NCI-H146 treated with DMSO at 0.1 percent for 48 hours (cell line): ENCODE results near the gene DIAPH2.
"Not testable (repeated sequence)": the region's sequence is repeated elsewhere in the genome, so short reads cannot be mapped to it uniquely, and the experiment has no call there.

ENCODE experiments used
- DNase-seq: peaks from one replicate; lab custom pipeline; 2025; ENCODE audit not compliant: unreplicated experiment; lab: John Stamatoyannopoulos, UW

DIAPH2 gene

GRCh38 chrX:96715481-96715880 lies 30.8 kb downstream of the DIAPH2 start:
- no peak for DNase-seq

- no peak for DNase-seq
Measured at GRCh38 chrX:96719161-96719875, 34.7 kb downstream of the DIAPH2 start.

GRCh38 chrX:96721354-96721753 lies 36.7 kb downstream of the DIAPH2 start:
- no peak for DNase-seq

- no peak for DNase-seq
Measured at GRCh38 chrX:96722781-96723180, 38.1 kb downstream of the DIAPH2 start.

GRCh38 chrX:96729053-96729452 lies 44.4 kb downstream of the DIAPH2 start:
- DNase-seq: no peak

- no peak for DNase-seq
Measured at GRCh38 chrX:96729868-96730643, 45.4 kb downstream of the DIAPH2 start.

GRCh38 chrX:96731000-96731399 lies 46.4 kb downstream of the DIAPH2 start:
- DNase-seq: not testable (repeated sequence)

GRCh38 chrX:96743367-96744073 lies 58.9 kb downstream of the DIAPH2 start:
- DNase-seq: no peak

- no peak for DNase-seq
Measured at GRCh38 chrX:96752781-96753180, 68.1 kb downstream of the DIAPH2 start.

GRCh38 chrX:96753230-96753629 lies 68.6 kb downstream of the DIAPH2 start:
- no peak for DNase-seq

GRCh38 chrX:96756491-96756890 lies 71.8 kb downstream of the DIAPH2 start:
- no peak for DNase-seq

- no peak for DNase-seq
Measured at GRCh38 chrX:96761566-96761965, 76.9 kb downstream of the DIAPH2 start.

GRCh38 chrX:96763608-96764007 lies 79.0 kb downstream of the DIAPH2 start:
- no peak for DNase-seq

- no peak for DNase-seq
Measured at GRCh38 chrX:96764864-96765263, 80.2 kb downstream of the DIAPH2 start.

- DNase-seq: no peak
Measured at GRCh38 chrX:96770315-96770714, 85.7 kb downstream of the DIAPH2 start.

- DNase-seq: no peak
Measured at GRCh38 chrX:96771486-96771885, 86.8 kb downstream of the DIAPH2 start.

- DNase-seq: no peak
Measured at GRCh38 chrX:96774116-96774515, 89.5 kb downstream of the DIAPH2 start.

GRCh38 chrX:96776966-96777365 lies 92.3 kb downstream of the DIAPH2 start:
- no peak for DNase-seq

- DNase-seq: no peak
Measured at GRCh38 chrX:96791559-96791958, 106.9 kb downstream of the DIAPH2 start.

GRCh38 chrX:96792047-96792446 lies 107.4 kb downstream of the DIAPH2 start:
- DNase-seq: no peak

GRCh38 chrX:96798982-96799381 lies 114.3 kb downstream of the DIAPH2 start:
- DNase-seq: no peak

GRCh38 chrX:96807318-96807717 lies 122.7 kb downstream of the DIAPH2 start:
- DNase-seq: no peak
